CD4-positive, alpha-beta T cell treated with Interferon alpha-2 for 1 hour (primary cell): ENCODE results near the gene AGAP1.

ENCODE experiments used
- DNase-seq, 2 donors: peaks; one replicate each; pipeline ENCODE4 v3.0.0-alpha.2; 2020 to 2022

Gene AGAP1

DNA sequence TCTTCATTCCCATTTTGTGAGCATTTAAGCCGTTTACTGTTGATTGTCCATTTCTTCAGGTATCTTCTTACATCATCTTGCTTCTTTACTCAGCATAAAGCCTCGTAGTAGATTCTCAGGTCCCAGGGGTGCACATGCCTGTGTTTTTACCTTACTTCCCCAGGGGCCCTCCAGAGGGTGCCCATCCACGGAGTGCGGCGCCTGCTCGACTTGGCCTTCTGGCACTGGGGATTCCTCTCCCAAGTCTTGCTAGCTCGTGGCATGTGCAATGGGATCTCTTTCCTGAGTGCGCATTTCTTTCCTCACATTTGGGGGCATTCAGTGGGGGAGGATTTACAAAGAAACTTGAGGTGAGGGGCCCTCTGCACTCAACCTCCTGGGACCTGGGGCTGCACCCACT lies 148.1 kb downstream of the AGAP1 start:
- no peak for DNase-seq

DNA sequence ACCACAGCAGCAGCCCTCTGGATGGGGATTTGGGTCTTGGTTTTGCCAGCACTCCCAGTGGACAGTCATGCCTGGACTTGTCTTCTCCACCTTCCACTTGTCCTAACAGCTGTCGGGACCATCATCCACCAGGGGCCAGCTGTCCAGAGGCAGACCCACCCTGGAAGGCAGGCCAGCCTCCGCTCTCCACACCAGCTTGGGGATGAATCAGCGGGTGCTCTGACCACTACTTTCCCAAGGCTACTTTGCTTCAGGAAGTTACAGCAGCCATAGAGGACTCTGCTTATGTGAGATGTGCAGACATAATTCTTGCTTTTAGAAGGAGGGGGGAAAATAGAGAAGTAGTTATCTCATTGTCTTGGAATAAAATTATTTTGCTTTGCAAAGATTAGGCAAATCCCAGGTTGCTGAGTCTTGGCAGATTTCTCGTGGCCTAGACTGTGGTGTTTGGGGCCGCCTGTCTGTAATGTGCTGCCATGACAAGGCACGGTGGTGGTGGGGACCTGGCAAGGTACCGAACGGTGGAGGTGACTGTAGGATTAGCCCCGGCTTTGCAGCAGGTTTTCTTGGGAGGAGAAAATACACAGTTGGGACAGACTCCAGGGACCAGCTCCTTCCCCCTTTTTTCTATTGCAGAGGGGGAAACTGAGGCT lies 148.7 kb downstream of the AGAP1 start:
- no peak for DNase-seq

DNA sequence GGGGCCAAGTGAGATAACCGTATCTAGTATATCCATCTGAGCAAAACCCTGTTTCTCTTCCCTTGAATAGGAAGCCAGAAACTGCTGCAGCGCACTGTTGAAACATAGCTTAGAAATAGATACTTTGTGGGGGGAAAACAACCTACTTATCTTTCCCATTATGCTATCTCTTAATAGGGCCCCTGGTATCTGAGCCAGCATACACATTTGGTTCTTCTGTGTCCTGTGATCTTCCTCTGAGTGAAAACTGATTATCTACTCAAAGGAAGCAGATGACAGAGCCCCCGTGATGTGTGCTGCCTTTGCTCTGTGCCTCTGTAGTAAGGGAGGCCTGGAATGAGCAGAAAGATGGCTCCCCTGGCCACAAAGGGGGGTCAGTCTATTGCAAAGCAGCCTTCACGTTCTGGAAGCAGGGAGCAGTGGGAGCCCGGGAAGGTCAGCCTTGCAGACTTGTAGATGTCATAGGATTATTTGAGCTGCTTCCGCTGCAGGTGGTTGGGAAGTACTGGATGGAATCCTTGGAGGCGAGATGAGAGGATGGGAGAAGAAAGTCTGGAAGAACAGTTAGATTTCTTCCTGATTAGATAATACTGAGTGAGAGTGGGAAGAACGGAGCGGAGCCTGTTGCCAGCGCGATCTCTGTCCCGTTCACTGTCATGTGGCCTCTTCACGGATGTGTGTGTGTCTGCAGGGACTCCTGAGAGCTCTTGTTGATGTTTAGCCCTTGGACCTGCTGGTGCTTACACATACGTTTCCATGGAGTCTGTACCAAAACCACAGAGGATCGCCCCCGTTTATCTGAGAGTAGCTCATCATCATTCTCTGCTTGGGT lies 150.1 kb downstream of the AGAP1 start:
- DNase-seq, result no peak

DNA sequence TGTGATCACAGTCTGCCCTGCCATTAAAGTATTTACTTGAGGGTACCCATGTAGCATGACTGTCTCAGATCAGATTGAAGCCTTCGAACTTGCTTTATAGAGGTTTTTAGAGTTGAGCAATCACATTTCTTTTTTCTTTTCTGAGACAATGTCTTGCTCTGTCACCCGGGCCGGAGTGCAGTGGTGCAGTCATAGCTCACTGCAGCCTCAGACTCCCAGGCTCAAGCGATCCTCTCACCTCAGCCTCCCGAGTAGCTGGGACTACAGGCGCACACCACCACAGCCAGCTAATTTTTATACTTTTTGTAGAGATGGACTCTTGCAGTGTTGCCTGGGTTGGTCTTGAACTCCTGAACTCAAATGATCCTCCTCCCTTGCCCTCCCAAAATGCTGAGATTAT lies 153.4 kb downstream of the AGAP1 start:
- no peak for DNase-seq

DNA sequence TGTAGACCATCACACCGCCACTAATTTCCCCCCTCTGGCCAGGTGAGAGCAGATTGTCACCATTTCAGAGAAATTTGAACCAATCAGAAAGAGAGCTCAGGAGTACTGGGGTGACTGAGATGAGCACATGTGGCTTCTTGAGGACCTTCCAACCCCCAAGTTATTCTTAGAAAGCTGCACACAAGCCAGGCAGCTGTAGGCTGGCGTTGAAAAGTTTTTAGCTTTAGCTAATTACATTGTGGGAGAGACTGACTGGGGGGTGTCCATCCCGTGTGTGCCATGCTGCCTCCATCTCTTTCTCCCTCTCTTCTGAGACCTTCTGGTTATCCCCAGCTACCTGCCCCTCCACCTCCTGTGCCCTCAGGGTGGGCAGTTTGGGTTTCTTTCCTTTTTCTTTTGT lies 154.0 kb downstream of the AGAP1 start:
- no peak for DNase-seq

DNA sequence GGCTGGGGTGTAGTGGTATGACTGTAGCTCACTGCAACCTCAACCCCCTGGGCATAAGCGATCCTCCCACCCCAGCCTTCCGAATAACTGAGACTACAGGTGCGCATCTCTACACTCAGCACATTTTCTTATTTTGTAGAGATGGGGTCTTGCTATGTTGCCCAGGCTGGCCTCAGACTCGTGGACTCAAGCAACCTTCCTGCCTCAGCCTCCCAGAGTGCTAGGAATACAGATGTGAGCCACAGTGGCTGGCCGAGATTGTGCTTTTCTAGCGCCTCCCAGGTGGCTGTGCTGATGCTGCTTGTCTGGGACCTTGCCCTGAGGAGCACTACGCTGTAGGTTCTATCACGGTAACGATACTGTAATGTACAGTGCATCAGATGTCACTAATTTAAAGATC lies 155.6 kb downstream of the AGAP1 start:
- no peak for DNase-seq

DNA sequence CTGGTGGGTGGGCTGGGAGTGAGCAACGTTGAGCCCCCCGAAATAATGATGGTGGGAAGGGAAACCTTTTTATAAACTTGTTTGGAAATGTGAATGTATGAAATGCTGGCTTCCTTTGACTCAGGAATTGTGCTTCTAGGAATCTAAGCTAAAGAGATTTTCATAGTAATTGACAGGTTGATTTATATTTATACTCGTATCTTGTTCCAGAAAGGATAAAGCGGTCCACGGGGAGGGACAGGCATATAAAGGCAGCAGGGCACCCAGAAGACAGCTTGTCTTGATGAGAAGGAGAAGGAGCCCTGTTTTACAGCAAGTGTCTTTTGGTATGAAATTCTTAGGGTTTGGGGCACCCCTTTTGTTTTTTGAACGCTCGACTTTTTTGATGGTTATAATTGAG lies 157.8 kb downstream of the AGAP1 start:
- no peak for DNase-seq

DNA sequence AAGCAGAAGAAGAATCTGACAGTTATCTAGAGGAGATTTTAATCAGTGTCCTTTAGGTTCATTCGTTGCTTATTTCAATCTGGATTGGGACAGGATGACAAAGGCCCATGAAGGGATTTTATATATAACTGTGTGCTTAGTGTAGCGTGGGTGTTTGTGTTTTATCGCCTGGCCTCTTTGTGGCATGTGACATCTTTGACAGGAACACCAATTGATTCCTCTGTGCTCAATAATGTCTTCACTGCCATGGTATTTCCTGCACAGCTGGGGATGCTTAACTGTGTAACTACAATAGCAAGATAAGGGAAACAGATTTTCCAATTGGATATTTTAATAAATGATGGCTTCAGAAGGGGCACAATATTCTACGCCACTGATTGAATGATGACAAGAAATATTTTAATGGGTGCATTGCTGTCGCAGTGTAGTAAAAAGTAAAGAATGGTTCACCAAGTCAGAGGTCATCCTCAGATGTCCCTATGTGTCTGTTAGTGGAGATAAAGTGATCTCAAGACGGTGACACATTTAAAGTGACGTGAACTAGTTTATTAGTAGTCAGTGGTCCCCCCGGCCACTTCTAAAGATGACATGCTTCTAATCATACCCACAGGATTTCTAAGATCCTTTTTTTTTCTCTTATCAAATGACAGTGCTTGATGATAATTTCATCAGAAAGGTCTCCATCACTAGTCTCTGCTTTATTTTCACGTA lies 160.4 kb downstream of the AGAP1 start:
- DNase-seq, result no peak

DNA sequence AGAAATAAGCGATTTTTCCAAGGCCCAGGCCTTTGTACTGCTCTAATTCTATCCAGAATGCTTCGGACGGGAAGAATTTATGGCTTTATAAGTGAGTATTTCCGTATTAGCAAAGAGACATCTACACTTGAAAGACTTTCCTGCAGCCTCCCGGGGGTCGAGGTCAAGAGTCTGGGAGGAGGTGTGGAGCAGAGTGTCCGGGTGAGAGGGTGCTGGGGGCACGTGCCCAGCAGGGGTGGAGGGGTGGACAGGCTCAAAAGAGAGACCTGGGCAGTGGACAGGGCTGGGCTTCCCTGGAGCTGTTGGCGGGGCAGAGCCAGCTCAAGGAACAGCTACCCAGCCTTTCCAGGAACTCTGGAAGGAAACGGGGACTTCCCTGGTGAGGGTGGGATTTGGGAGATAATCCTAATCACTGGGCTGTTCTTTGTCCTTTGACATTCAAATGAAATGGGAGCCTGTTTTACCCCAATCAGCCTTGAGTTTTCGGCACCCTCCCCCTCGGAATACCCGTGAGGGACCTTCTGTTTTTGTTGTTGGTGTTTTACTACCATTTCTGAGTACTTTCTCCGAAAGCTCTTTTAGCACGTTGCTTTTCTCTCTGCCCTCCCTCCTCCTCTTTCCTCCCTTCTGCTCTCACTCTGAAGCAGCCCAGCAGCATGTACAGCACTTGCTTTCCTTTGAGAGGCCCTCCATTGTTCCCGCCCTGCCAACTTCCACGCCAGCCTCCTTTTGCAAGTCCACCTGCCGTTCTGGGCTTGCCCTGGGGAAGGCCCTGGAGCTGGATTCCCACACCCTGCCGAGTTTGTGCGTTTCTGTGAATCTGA lies 164.7 kb downstream of the AGAP1 start:
- no peak for DNase-seq

DNA sequence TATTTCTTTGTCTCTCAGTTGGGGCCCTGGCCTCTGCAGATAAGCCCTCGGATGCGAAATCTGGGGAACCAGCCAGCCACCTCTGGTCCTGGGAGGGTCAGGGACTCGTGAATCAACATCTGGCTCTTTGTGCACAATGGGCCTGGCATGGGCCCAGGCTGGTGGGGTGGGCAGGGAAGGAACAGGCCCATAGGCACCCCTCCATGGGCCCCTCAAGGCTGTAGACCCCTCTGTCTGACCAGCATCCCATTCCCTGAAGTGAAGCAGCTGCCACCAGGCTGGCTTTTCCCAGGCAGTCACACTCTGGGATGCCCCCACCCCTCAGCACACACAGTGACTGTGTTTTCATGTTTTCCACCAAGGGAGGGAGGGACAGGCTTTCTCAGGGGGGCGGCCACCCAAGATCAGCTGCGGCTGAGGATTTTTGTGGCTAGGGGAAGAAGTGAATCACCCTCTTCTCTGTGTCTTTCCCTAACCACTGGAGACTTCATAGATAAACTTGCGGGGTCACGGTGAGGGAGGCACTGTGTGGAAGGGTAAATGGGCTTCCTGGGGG lies 166.0 kb downstream of the AGAP1 start:
- DNase-seq, result no peak

DNA sequence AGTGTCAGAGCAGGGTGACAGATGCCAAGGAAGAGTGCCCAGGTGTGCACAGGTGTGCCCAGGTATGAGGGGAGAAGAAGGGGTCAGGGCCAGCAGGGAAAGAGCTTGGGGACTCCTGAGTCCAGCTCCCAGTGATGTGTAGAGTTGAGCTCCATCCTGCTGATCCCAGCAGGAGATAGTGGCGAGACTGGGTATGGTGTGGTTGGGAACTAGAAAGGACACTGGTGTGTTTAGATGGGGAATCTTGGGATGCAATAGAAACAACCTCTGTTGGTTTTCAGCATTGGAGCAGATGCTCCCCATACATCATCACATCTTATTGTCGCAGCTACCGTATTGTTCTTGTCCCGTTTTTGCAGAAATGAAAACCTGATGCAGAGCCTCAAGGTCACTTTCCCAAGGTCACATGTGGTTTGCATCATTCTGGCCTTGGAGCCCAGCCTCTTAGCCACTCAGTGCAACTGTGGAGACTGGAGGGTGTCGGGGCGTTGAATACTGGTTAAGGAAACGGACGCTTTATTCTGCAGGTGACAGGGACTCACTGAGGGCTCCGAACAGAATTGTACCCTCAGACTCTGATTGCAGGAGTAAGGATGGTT lies 166.7 kb downstream of the AGAP1 start:
- no peak for DNase-seq

DNA sequence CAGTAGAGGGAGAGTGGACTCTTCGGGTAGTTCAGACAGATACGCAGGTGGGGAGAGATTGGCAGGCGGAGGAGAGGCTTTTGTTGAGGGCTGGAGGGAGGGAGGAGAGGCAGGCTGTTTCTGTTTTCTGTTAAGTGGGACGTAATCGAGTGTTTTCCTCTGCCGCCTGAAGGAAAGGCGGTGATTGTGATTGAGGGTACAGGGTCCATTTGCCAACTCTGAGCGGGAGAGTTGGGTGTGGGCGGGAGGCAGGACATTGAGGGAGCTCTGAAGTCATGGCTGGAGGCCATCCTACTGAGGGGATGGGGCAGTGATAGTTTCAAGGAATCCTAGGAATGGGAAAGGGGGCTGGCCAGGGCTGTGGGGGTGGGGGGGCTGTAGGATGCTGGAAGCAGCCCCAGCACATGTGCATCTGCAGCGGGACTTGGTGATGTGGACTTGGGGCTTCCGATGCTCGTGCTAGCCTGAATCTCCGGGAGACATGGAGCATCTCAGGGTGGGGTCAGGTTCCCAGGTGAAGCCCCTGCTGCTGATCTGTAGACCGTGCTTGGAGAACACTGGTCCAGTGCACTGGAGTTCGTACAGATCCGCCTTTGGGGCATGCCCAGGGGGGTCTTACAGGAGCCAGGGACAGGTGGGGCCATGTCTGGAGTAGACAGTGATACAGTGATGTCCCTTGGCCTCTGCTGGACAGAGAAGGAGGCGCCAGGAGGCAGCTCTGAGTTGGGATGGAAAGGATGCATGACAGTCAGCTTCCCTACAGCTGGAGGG lies 167.5 kb downstream of the AGAP1 start:
- DNase-seq, result no peak

DNA sequence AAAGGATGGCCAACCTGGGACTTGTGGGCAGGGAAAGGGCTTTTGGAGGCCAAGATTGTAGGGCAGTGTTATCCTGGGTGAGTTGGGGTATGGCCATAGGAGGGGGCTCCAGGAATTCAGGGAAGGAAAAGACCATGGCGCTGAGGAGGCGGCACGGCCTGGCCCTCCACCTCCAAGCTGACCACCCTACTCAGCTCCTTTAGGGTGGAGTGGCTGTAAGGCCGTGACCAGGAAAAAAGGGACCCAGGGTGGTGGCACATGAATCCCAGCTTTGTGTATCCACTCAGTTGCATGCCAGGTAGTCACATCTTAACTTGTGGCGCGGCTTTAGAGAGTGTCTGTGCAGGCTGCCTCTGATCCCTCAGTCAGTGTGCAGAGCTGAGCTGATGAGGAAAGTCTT lies 168.1 kb downstream of the AGAP1 start:
- no peak for DNase-seq

DNA sequence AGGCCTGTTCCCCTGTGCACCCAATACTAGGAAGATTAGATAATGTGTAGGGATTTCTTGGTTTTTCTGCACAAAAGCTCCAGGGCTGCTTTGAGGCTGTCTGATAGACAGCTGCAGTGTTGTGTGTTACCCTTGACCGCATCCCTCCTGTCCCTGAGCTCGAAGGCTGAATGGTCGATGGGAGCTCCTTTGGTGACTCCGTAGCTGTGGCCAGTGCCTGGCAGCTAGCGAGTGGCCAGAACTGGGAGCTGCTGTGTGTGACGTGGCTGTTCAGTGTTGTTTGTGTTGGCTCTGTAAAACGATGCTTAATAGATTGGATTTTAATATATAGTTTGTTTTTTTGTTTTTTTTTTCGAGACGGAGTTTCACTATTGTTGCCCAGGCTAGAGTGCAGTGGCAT lies 170.0 kb downstream of the AGAP1 start:
- no peak for DNase-seq

DNA sequence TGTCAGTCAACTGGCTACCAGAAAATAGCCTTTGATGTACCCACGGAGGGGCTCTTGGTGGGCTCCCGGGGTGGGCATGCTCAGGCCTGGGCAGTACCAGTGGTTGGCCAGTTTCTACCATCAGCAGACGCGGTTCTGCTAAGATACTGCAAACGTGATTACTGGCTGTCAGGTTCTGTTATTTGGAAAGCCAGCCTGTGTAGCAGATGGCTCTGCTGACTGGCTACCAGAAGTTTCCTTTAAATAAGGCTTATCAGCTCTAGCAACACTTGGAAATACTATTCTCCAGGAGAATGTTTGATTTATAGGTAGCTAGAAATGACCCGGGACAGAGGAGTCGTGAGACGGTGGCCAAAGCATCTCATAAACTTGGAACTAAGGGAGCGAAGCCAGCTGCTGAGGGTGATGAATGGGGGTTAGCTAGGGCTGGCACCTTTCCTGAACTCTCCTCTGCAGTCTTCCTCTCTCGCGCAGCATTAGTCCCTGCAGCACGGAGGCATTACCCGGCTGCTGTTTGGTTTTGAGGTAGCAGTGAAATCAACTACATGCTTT lies 171.9 kb downstream of the AGAP1 start:
- DNase-seq, result no peak

DNA sequence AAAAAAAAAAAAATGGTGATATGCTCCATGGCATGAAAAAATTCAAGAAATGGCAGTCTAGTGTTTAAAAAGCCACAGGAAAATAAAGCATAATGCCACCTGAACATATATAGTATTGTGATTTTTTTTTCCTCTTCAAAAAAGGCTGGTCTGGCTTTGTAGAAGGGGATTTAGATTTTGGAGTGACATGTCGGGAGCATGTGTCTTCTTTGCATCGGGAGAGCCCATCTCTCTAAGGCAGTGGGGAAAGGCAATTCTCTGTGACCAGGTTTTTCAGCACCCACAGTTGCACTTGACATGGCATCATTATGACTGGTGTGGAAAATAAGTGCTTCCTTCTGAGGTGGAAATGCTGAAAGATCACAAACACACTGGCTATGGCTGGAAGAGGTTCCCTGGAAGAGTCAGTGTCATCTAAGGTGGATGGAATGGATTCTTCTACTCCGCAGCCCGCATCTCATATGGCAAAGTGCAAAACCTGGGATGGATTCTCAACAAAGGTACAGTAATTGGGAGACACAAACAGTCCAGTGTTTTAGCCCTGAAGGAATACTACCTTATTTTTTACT lies 172.5 kb downstream of the AGAP1 start:
- DNase-seq, result peak in 1 of 2 donors; percentile 64

DNA sequence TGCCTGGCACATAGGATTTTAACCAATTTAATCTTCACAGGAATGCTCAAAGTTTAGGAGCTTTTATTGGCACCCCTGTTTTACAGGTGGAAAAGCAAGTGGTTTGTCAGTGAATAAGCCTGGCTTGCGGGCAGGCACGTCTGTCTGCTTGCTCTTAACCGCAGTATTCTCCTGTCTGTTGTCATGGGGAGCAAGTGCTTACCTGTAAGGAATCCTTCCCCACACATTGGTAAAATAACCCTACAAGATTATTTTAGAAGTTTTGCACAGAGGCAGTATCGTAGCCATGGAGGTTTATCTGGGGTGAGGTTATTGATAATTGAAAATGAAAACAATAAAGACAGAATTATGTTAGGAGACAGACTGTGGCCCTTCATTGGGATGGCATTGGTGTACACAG lies 174.9 kb downstream of the AGAP1 start:
- no peak for DNase-seq

DNA sequence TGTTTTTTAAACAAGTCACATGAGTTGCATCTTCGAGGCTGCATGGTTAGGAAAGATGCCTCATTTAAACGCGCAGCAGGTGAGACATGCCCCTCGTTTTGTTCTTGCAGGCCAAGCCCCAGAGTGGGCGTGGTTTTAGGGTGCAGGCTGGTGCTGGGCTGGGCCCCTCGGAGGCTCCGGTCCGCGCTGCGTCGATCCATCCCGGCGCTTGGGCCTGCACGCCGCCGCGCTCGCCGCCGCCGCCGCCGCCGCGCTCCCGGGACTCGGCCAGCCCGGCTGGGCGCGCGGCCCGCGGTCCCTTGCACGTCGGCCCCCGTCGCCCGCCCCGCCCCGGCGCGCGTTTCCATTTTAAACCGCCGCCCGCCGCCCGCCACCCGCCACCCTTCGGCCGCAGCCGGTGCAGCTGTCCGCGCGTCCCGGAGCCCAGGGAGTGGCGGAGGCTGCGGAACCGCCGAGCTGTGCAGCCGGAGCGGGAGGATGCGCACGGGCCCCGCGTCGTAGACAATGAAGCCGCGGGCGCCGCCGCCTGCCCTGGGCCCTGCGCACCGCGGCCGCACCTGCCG lies 175.5 kb downstream of the AGAP1 start:
- DNase-seq, result peak; percentile 30 to 63

DNA sequence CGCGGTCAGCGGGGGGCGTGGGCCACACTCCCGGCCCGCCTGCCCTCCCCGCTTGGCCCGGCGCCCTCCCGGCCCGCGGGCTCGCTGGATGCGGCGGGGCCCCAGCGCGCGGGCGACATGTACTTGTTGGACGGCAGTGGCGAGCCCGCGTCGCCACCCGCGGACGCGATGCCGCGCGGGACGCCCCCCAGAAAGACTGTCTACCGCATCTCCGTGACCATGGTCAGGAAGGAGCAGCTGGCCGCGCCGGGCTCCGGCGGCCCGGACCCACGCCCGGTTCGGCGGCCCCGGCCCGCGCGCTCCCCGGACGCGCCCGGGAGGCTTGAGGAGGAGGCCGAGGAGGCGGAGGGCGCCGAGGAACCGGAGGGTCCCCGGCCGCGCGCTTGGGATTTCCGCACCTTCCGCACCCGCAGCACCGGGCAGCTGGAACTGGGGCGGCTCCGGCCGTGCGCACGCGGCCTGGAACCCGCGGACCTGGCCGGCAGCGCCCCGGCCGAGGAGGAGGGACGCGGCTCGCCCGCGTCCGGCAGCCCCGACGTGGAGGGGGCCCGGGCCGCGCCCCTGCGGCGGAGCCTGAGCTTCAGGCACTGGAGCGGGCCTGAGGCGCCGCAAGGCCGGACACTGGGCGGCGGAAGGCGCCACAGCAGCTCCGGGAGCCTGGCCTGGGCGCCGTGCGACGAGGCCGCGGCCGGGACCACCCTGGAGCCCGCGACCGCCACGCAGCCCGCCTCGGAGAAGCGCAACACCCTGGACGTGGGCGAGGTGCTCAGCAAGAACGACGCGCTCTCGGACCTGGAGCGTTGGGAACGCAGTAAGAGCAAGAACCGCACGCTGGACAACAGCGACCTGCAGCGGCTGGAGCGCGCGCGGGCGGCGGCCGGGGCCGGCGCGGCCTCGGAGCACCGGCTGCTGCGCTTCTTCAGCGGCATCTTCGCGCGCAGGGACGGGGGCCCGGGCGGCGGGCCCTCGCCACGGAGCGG lies 176.4 kb downstream of the AGAP1 start:
- DNase-seq, result no peak
